H1 (cell line): ENCODE results near the gene MTCL3.

Experiments used
- CTCF ChIA-PET: fragments of 300-600 bp; sonication (Branson Sonifier 250); formaldehyde crosslinking; loops from one replicate; lab custom pipeline; 2021; ENCODE audit not compliant: partially characterized antibody; lab: Charles Lee
- POLR2A ChIA-PET: fragments of 300-600 bp; sonication (Branson Sonifier 250); formaldehyde crosslinking; loops from one replicate; lab custom pipeline; 2021; ENCODE audit warnings: inconsistent platforms; ENCODE audit not compliant: partially characterized antibody; lab: Charles Lee
- DNase-seq, 2 experiments: peaks; one replicate each; pipeline versions ENCODE4 v3.0.0 to v3.0.0-alpha.2; 2010 to 2022; ENCODE audit warnings: low spot score in 2 of 2, low read depth in 1 of 2, mixed read lengths in 1 of 2
- FAIRE-seq: peaks from 2 replicates; lab custom pipeline; 2011; peaks lifted over from hg19 to GRCh38; lab: Jason Lieb, UNC
- H2AFZ ChIP-seq: 2 replicates; pipeline ENCODE4 v1.8.1; 2012; ENCODE audit warnings: low read length, inconsistent platforms
- H2AK5ac ChIP-seq: 2 replicates; pipeline ENCODE4 v1.6.1; 2013; ENCODE audit warnings: low read depth, low read length
- H2BK120ac ChIP-seq: replicated peaks from 2 replicates; pipeline ENCODE3; 2013; ENCODE audit warnings: low read depth, low read length, inconsistent platforms
- H2BK12ac ChIP-seq: 2 replicates; pipeline ENCODE4 v1.6.1; 2013; ENCODE audit warnings: low read depth, low read length
- H2BK15ac ChIP-seq: 2 replicates; pipeline ENCODE4 v1.6.1; 2013; ENCODE audit warnings: low read length
- H2BK20ac ChIP-seq: 2 replicates; pipeline ENCODE4 v1.6.1; 2013; ENCODE audit warnings: low read length
- H2BK5ac ChIP-seq: 2 replicates; pipeline ENCODE4 v1.6.1; 2013; ENCODE audit warnings: low read depth, low read length
- H3K14ac ChIP-seq: 2 replicates; pipeline ENCODE4 v1.6.1; 2013; ENCODE audit warnings: inconsistent platforms; ENCODE audit not compliant: insufficient read length
- H3K18ac ChIP-seq: 2 replicates; pipeline ENCODE4 v1.6.1; 2013; ENCODE audit warnings: low read length; ENCODE audit errors: extremely low read depth
- H3K23ac ChIP-seq: 2 replicates; pipeline ENCODE4 v1.6.1; 2013; ENCODE audit warnings: inconsistent platforms; ENCODE audit not compliant: insufficient read length
- H3K23me2 ChIP-seq: 2 replicates; pipeline ENCODE4 v1.6.1; 2013; ENCODE audit warnings: low read depth, low read length
- H3K27ac ChIP-seq: 2 replicates; pipeline ENCODE4 v1.6.1; 2011; ENCODE audit warnings: low read depth, low read length, inconsistent platforms
- H3K27me3 ChIP-seq, 4 experiments: replicated peaks in 1 of 4; 1 replicate in 1 of 4; 2 replicates in 3 of 4; pipeline versions ENCODE4 v1.6.1 to v1.8.1; 2011 to 2013; ENCODE audit warnings: low read length in 3 of 4, mild to moderate bottlenecking in 3 of 4, inconsistent platforms in 2 of 4, mixed read lengths in 2 of 4, moderate library complexity in 1 of 4; ENCODE audit not compliant: control insufficient read depth in 3 of 4, insufficient read depth in 3 of 4; ENCODE audit errors: extremely low read depth in 1 of 4
- H3K36me3 ChIP-seq, 4 experiments: 2 replicates each; pipeline versions ENCODE4 v1.6.1 to v1.8.1; 2011 to 2013; ENCODE audit warnings: mild to moderate bottlenecking in 4 of 4, low read length in 3 of 4, moderate library complexity in 2 of 4, control low read depth in 1 of 4, inconsistent platforms in 1 of 4; ENCODE audit not compliant: insufficient read depth in 4 of 4, control insufficient read depth in 2 of 4
- H3K4ac ChIP-seq: replicated peaks from 2 replicates; pipeline ENCODE3; 2013; ENCODE audit warnings: low read length, low read depth, mixed read lengths, inconsistent platforms; ENCODE audit not compliant: insufficient read length
- H3K4me1 ChIP-seq, 4 experiments: replicated peaks in 1 of 4; 1 replicate in 1 of 4; 2 replicates in 3 of 4; pipeline versions ENCODE4 v1.6.1 to v1.8.1; 2011 to 2013; ENCODE audit warnings: low read length in 3 of 4, inconsistent platforms in 2 of 4, mixed read lengths in 1 of 4; ENCODE audit not compliant: insufficient read depth in 4 of 4, control insufficient read depth in 3 of 4
- H3K4me2 ChIP-seq, 2 experiments: 2 replicates each; pipeline versions ENCODE4 v1.6.1 to v1.8.1; 2011 to 2013; ENCODE audit warnings: low read depth in 2 of 2, low read length in 2 of 2, control low read depth in 1 of 2, inconsistent platforms in 1 of 2, mild to moderate bottlenecking in 1 of 2; ENCODE audit not compliant: insufficient read depth in 1 of 2
- H3K4me3 ChIP-seq, 4 experiments: fragments of 200-600, 300-600 bp in 1 of 4; sonication (generic), shearing (Covaris generic), sonication (Bioruptor Twin) in 1 of 4; 2 replicates each; pipeline versions ENCODE4 v1.5.1 to v1.8.1; 2011 to 2016; ENCODE audit warnings: low read length in 4 of 4, low read depth in 3 of 4, control low read depth in 2 of 4, inconsistent platforms in 2 of 4, mild to moderate bottlenecking in 2 of 4, mixed read lengths in 1 of 4, moderate library complexity in 1 of 4; ENCODE audit not compliant: insufficient read depth in 2 of 4; ENCODE audit errors: extremely low read depth in 1 of 4
- H3K56ac ChIP-seq: replicated peaks from 2 replicates; pipeline ENCODE3; 2013; ENCODE audit warnings: low read depth, mild to moderate bottlenecking, mixed read lengths, low read length, inconsistent platforms; ENCODE audit not compliant: insufficient read length
- H3K79me1 ChIP-seq: 2 replicates; pipeline ENCODE4 v1.6.1; 2013; ENCODE audit warnings: low read depth, low read length, control low read depth
- H3K79me2 ChIP-seq, 2 experiments: 2 replicates each; pipeline versions ENCODE4 v1.6.1 to v1.8.1; 2012 to 2013; ENCODE audit warnings: low read length in 2 of 2, mild to moderate bottlenecking in 2 of 2, inconsistent platforms in 1 of 2; ENCODE audit not compliant: insufficient read depth in 2 of 2, control insufficient read depth in 1 of 2
- H3K9ac ChIP-seq, 4 experiments: replicated peaks in 1 of 4; 1 replicate in 1 of 4; 2 replicates in 3 of 4; pipeline versions ENCODE4 v1.6.1 to v1.8.1; 2011 to 2013; ENCODE audit warnings: low read depth in 3 of 4, low read length in 3 of 4, control low read depth in 2 of 4, mild to moderate bottlenecking in 2 of 4, moderate library complexity in 2 of 4, inconsistent platforms in 1 of 4; ENCODE audit errors: extremely low read depth in 1 of 4
- H3K9me3 ChIP-seq, 2 experiments: 2 replicates each; pipeline versions ENCODE4 v1.6.1 to v1.8.1; 2012 to 2013; ENCODE audit warnings: mild to moderate bottlenecking in 2 of 2, moderate library complexity in 2 of 2, control low read depth in 1 of 2, inconsistent platforms in 1 of 2, low read depth in 1 of 2, low read length in 1 of 2, mixed read lengths in 1 of 2; ENCODE audit not compliant: insufficient read depth in 2 of 2
- H4K20me1 ChIP-seq, 2 experiments: replicated peaks in 1 of 2; 2 replicates each; pipeline versions ENCODE3 to v1.8.1; 2011 to 2013; ENCODE audit warnings: inconsistent platforms in 2 of 2, low read length in 2 of 2, mild to moderate bottlenecking in 1 of 2; ENCODE audit not compliant: insufficient read depth in 2 of 2, control insufficient read depth in 1 of 2
- H4K5ac ChIP-seq: 2 replicates; pipeline ENCODE4 v1.6.1; 2013; ENCODE audit warnings: low read length, low read depth, mixed read lengths, inconsistent platforms; ENCODE audit not compliant: insufficient read length
- H4K8ac ChIP-seq: 2 replicates; pipeline ENCODE4 v1.8.0; 2013; ENCODE audit warnings: mild to moderate bottlenecking, moderate library complexity, low read length, inconsistent platforms; ENCODE audit not compliant: insufficient read depth; ENCODE audit errors: extremely low read depth
- H4K91ac ChIP-seq: replicated peaks from 2 replicates; pipeline ENCODE3; 2013; ENCODE audit warnings: low read length, mixed read lengths, inconsistent platforms; ENCODE audit not compliant: insufficient read length
- ATF2 ChIP-seq: IDR thresholded peaks from 2 replicates; pipeline ENCODE4 v1.6.1; 2012; ENCODE audit warnings: low read length, inconsistent platforms
- CEBPB ChIP-seq: IDR thresholded peaks from 2 replicates; pipeline ENCODE4 v1.6.1; 2012; ENCODE audit warnings: low read depth, low read length
- CHD1 ChIP-seq: IDR thresholded peaks from 2 replicates; pipeline ENCODE4 v1.6.1; 2012; ENCODE audit warnings: low read depth, low read length, improper control_type of control experiment
- CHD2 ChIP-seq: IDR thresholded peaks from 2 replicates; pipeline ENCODE4 v1.6.1; 2012; ENCODE audit warnings: low read length, improper control_type of control experiment
- CTBP2 ChIP-seq: IDR thresholded peaks from 2 replicates; pipeline ENCODE4 v1.7.0; 2011; ENCODE audit warnings: borderline replicate concordance, mild to moderate bottlenecking, moderate library complexity, mixed read lengths, low read length; ENCODE audit not compliant: insufficient read depth, insufficient read length
- HDAC2 ChIP-seq, 2 experiments: fragments of 300-600 bp in 1 of 2; sonication (generic) in 1 of 2; IDR thresholded peaks; 2 replicates each; pipeline ENCODE4 v1.6.1; 2011 to 2012; ENCODE audit warnings: low read depth in 2 of 2, low read length in 2 of 2, mild to moderate bottlenecking in 2 of 2, moderate library complexity in 2 of 2, borderline replicate concordance in 1 of 2, inconsistent platforms in 1 of 2
- HDAC6 ChIP-seq: IDR thresholded peaks from one replicate; pipeline ENCODE4 v1.7.1; 2012; ENCODE audit warnings: low read depth, mild to moderate bottlenecking, inconsistent platforms, low read length, moderate library complexity
- MAFK ChIP-seq: IDR thresholded peaks from 2 replicates; pipeline ENCODE4 v1.6.1; 2012; ENCODE audit warnings: low read depth, mild to moderate bottlenecking, improper control_type of control experiment, low read length
- RAD21 ChIP-seq, 2 experiments: IDR thresholded peaks in 1 of 2; conservative IDR thresholded peaks in 1 of 2; 2 replicates each; pipeline ENCODE4 v1.6.1; 2011; ENCODE audit warnings: low read depth in 2 of 2, low read length in 2 of 2, improper control_type of control experiment in 1 of 2, inconsistent platforms in 1 of 2, mild to moderate bottlenecking in 1 of 2, moderate library complexity in 1 of 2
- SAP30 ChIP-seq: fragments of 300-600 bp; sonication (generic); IDR thresholded peaks from 2 replicates; pipeline ENCODE4 v1.7.1; 2012; ENCODE audit warnings: low read length, moderate library complexity, mild to moderate bottlenecking, inconsistent platforms; ENCODE audit not compliant: insufficient read depth, insufficient replicate concordance
- SIX5 ChIP-seq: IDR thresholded peaks from 2 replicates; pipeline ENCODE4 v1.6.1; 2011; ENCODE audit warnings: mild to moderate bottlenecking, low read depth, low read length
- SUZ12 ChIP-seq: fragments of 200-600 bp; sonication (generic); IDR thresholded peaks from 2 replicates; pipeline ENCODE4 v1.6.1; 2012; ENCODE audit warnings: mild to moderate bottlenecking, inconsistent platforms, low read length, moderate library complexity, mixed read lengths
- TCF12 ChIP-seq: IDR thresholded peaks from 2 replicates; pipeline ENCODE4 v1.6.1; 2011; ENCODE audit warnings: low read depth, mild to moderate bottlenecking, low read length
- WGBS, 2 experiments: shearing (Covaris generic) in 1 of 2; methylation state at CpG; one replicate each; pipeline versions ENCODE4 v1.1.6 to v1.1.7; 2013 to 2015; ENCODE audit warnings: low lambda C conversion rate in 2 of 2, mixed read lengths in 2 of 2, inconsistent platforms in 1 of 2, low coverage in 1 of 2, missing lambda C conversion rate in 1 of 2; ENCODE audit not compliant: insufficient replicate concordance in 2 of 2, insufficient coverage in 1 of 2, insufficient read length in 1 of 2; ENCODE audit errors: extremely low coverage in 1 of 2, missing lambda C conversion rate in 1 of 2; 5-methylcytosine and 5-hydroxymethylcytosine counted together

The MTCL3 gene

DNA sequence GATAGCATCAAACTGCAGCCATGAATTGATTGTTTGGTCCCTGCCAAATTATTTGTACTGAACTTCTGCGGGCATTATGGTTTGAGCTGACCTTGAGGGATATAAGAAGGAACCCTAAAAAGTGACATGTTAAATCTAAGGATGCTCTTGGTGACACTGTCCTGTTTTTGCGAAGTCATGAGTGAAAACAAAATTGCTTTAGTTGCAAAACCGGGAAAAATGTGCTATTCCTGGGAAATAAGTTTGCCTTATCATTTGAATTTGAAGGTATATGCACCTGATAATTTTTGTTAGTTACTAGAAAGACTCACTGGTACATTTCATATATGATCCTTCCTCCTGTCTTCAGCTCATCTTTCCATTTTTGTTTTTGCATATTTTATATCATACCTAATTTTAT, 67.7 kb downstream of the MTCL3 start:
- no peak for DNase-seq
- H3K9me3 ChIP-seq = no peaks in the 10 kb centered on the region
- H4K8ac ChIP-seq = no peak overlapping the region
- no peaks in the 10 kb centered on the region for H3K27me3 ChIP-seq
- H2AK5ac ChIP-seq = no peak overlapping the region
- no peak overlapping the region for H3K4me3 ChIP-seq
- H2BK5ac ChIP-seq = no peak overlapping the region
- H3K23me2 ChIP-seq = no peaks in the 10 kb centered on the region
- H2BK120ac ChIP-seq = no peak overlapping the region
- H3K4me2 ChIP-seq = no peak overlapping the region
- WGBS, 2 experiments = 87% methylated on average over 3 of the region's 3 CpGs; no CpG with 5 or more reads in 1 of the 2 experiments
- FAIRE-seq = no peak
- H2BK15ac ChIP-seq = no peak overlapping the region
- no peak overlapping the region for H3K14ac ChIP-seq
- H3K27ac ChIP-seq = no peak overlapping the region
- H3K36me3 ChIP-seq = peaks cover 2 to 15% (median 10%) of the 10 kb centered on the region in 4 experiments
- no peak overlapping the region for H3K9ac ChIP-seq
- H3K18ac ChIP-seq = no peak overlapping the region
- CTCF ChIA-PET = interaction anchor here (0.9 to 1.2 kb wide), 2 partner anchors 15 to 64 kb away, joined by 3 read pairs; no protein-coding TSS in a partner anchor
- no peaks in the 10 kb centered on the region for H4K20me1 ChIP-seq
- POLR2A ChIA-PET = no interaction called here
- H3K79me1 ChIP-seq = no peaks in the 10 kb centered on the region
- no peak overlapping the region for H2BK20ac ChIP-seq
- H4K91ac ChIP-seq = no peak overlapping the region
- H2BK12ac ChIP-seq = no peak overlapping the region
- H3K4me1 ChIP-seq = no peaks in the 10 kb centered on the region
- H2AFZ ChIP-seq = no peak overlapping the region
- H3K56ac ChIP-seq = no peak overlapping the region
- H3K23ac ChIP-seq = no peak overlapping the region
- H3K4ac ChIP-seq = no peak overlapping the region
- H3K79me2 ChIP-seq = no peaks in the 10 kb centered on the region
- H4K5ac ChIP-seq = no peak overlapping the region
- TF ChIP-seq ATF2 = no peak
- no peak for TF ChIP-seq RAD21 (IDR thresholded peaks at IDR 0.05 in 1 of 2, conservative IDR thresholded peaks at IDR 0.05 in 1 of 2; ENCODE audit: low read depth in 2 of 2, low read length in 2 of 2)
- no peak for TF ChIP-seq HDAC2 (IDR thresholded peaks at IDR 0.05; ENCODE audit: borderline replicate concordance in 1 of 2, low read depth in 2 of 2, low read length in 2 of 2)
- TF ChIP-seq TCF12 = no peak
- no peak for TF ChIP-seq CHD2
- TF ChIP-seq SUZ12 = no peak
- no peak for TF ChIP-seq CTBP2
- TF ChIP-seq HDAC6 = no peak
- no peak for TF ChIP-seq SIX5
- TF ChIP-seq SAP30 = no peak
- no peak for TF ChIP-seq MAFK
- no peak for TF ChIP-seq CEBPB
- no peak for TF ChIP-seq CHD1
